Fibroblast of gingiva (primary cell): ENCODE measurements around the gene DNTT.
"Not testable (repeated sequence)": the region's sequence is repeated elsewhere in the genome, so short reads cannot be mapped to it uniquely, and the experiment has no call there.

Source experiments
- DNase-seq: peaks from one replicate; pipeline ENCODE4 v3.0.0-alpha.2; 2011; ENCODE audit warnings: low read depth

Gene DNTT

DNA sequence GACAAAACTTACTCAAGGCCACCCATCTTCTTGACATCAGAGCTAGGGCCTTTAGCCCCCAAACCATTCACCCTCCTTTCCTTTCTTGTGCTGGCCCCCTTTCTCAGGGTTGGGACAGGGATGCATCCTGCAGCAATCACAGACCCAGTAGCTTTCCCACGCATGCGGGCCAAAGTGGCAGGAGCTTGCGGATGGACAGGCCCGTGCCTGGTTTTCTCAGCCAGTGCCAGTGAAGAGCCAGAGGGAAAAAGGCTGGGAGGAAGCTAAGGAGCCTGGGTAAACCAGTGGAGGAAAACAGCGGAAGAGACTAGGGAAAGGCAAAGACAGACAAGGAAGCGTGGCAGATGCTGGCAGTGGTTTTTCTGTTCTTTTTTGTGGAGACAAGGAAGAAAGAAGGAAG is 27.8 kb upstream of the DNTT start:
- DNase-seq, result no peak

DNA sequence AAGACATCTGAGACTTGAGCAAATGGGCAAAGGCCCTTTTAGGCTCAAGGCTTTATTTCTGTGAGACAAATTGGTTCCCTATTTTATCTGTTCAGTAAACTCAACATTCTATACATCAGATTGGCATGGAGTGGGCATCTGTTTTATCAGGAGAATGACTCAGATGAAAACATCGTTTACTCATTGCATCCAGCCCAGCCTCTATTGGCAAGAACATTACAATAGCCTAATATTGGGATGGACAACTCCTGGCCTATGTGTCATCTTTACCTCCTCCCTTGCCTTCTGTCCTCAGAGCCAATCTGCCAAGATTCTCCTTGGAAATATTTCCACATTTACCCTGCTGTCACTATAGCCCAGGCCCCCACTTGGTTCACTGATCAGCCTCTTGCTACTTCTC is 27.4 kb upstream of the DNTT start:
- no peak for DNase-seq

DNA sequence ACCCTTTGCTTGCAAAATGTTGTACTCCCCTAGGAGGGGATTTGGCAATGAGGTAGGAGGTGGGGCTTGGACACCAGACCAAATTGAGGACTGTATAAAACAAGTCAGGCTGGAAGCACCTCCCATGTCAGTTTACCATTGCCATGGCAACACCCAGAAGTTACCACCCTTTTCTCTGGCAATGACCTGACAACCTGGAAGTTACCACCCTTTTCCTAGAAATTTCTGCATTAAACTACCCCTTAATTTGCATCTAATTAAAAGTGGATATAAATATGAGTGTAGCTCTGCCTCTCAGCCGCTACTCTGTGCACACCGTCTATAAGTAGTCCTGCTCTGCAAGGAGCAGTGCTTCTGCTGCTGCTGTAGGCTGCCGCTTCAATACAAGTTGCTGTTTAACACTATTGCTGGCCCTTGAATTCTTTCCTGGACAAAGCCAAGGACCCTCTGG is 25.0 kb upstream of the DNTT start:
- no peak for DNase-seq

DNA sequence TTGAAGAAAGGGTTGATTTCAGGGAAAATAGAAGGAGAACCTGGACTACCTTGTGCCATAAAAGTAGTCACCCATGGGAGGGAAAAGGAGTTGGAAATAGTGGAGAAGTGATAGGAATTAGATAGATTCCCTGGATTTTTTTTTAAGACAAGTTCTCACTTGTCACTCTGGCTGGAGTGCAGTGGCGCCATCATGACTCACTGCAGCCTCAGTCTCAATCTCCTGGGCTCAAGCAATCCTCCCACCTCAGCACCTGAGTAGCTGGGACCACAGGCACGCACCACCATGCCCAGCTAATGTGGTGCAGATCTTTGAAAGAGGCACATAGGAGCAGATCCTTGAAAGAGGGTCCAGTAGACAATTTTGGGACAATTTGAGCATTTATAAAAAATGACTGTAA is 23.4 kb upstream of the DNTT start:
- DNase-seq, result no peak

DNA sequence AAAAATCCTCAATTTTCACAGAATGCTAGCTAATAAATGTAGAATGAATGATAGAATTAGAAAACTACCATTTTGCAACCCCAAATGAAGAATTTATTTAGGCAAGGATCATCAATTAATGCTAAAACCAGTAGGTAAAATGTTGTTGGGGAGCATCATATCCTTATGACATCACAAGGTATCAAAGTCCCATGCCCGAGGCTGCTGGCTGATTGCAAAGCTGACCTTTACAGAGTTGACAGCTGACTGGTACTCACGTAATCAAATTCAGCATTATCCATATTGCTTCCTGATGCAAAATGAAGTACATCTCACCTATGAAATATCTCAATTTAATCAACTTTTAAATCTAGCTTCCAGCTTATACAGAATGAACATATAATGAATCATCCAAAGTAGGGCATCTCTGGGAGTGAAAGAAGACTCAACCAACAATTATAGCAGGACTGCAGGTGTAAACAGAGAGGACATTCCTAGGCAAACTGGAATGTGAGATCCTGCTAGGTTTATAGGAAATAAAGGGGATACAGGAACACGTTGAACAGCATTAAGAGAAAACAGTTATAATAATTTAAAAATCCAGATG is 22.7 kb upstream of the DNTT start:
- DNase-seq, result no peak

DNA sequence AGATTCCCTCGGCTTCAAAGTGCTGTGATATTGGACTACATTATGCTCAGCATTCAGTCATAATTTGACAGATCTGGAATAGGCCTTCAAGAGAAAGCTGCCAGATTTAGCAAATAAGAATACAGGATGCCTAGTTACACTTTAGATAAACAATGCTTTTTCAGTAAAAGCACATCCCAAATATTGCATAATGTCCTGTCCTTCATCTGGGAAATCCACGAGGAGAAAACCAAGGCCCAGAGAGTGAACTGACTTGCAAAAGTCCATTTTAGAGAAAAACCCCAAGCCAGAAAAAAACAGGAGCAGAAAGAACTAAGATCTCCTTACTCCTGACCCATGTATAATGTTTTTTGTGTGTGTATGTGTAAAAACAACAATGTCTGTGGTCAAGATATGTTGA is 20.9 kb upstream of the DNTT start:
- no peak for DNase-seq

DNA sequence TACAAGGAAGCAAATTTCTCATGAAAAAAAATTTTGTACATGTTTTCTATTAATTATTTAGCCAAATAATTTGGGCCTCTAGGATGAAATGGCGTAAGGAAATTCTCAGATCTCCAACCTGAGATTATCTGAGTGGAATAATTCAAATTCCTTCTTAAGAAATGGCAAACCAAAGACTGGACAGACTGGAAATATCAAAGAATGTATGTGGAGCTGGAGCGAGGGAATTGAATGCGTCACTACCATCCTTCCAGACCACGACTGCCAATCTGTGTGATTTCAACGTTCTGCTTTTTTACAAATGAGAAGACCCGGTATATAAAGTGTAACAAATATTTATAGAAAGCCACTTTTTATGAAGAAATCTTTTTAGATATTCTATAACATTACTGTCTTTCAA is 20.5 kb upstream of the DNTT start:
- DNase-seq, result no peak

DNA sequence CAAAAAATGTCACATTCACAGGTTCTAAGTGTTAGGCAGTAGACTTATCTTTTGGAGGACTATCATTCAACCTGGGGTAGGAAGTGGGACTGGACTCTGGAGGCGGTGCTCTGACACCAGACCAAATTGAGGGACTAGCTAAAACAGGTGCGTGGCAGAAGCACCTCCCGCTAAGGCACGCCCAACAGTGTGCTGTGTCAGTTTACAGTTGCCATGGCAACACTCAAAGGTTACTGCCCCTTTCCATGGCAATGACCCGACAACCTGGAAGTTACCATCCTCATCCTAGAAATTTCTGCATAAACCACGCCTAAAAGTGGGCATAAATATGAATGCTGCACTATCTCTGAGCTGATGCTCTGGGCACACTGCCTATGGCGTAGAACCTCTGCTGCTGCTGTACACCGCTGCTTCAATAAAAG is 18.9 kb upstream of the DNTT start:
- DNase-seq, result no peak

DNA sequence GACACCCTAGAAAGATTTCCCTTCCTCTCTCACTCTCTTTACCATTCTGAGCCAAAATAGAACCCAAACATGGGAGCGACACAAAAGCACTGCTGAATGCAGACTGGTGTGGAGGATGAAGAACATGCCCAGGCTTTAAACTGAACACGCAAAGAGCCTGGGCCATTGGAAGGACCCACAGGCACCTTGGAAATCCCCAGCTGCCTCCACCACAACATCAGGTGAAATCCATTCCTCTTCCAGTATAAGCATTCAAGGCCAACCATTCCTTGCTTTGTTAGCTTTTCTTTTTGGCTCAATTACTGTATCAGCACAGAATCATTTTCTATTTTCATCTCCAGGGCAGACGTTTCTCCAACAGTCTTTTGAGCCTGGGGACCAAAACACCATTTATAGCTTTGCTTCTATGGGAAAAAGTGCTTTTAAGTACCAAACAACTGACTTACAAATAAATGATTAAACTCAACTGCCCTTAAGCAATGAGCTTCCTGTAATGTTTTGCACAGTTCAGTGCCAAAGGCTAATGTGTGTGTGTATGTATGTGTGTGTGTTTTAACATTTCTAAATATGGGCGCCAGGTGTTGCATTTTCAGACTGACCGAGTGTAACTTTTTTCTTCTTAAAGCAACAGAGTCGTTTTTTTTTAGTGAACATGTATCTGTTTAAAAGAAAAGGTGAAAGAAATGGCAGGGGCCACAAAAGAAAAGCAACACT is 16.7 kb upstream of the DNTT start:
- peak; percentile 23 for DNase-seq

DNA sequence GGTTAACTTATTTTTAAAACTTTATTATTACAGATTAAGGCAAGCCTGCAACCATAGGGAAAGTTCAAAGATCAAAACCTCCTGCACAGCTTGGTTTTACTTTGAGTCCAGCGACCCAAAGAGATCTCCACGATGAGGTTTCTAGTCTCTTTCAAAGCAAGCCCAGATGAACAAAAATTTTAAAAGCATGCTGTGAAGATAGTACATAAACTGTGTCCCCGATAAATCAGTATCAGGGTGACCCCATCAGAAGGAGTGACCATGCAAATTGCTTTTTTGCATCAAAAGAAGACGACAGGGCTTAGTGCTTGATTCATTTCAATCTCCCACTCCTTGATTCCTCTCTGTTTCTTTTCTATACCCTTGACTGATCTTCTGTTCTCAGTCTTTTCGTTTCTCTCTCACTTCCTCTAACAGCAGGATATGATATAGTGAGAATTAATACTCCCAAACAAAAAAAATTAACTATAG is 16.0 kb upstream of the DNTT start:
- DNase-seq, result no peak

DNA sequence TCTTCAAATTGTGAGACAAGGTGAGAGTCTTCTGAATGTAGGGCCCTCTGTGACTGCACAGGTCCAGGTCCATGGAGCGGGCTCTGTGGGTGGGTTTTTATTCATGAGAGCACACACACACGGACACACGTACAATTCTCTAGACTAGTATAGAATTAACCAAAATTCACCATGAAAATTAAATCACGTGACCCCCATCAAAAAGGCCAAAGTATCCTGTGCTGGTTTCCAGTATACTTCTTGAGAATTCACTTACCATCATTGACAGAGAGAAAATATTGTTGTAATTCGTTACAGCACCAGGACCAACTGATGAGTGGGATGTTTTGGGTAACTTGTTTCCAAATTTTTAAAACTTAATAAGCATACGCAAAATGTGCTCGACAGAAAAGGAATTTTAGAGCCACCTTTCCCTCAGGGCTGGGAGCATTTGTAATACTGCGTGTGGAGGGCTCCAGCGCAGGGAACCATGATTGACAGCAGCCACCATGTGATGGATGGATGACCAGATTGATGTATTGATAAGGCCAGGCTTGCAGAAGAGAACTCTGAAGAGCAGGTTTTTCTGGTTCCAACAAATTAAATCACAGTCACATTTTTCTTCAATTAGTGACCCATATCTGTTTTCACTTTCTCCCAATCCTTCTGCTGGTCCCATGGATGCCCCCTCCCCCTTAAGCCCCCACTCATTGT is 14.9 kb upstream of the DNTT start:
- no peak for DNase-seq

DNA sequence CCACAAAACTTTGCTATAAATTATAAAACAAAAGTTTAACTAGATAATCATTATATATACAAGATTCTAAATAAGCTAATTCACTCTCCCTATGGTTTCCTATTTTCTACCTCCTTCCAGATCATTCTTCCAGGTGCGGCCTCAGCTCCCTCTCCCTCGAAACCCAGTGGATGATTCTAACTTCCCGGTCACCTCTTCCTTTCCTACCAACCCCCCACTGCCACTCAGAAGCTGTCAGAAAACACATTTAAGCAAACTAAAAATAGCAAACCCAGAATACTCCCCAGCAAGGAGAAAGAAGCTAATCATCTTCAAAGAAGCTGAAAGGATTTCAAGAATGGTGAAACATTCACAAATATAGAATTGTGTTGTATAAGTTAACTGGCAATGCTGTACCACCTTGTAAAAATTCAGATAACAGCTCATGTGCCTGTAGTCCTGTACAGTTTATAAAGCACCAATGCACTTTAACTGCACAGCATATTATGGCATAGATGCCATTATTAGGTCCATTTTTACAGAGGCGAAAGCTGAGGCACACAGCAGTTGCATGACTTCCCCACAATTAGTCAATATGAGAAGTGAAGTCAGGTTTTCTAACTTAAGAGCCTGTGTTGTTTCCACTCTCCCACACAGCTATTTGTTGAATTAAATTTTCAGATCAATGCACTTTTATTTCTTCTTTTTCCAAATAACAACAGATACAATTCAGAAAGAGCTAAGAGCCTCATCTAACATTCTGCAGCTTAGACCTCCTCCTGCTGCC is 13.7 kb upstream of the DNTT start:
- DNase-seq, result no peak

DNA sequence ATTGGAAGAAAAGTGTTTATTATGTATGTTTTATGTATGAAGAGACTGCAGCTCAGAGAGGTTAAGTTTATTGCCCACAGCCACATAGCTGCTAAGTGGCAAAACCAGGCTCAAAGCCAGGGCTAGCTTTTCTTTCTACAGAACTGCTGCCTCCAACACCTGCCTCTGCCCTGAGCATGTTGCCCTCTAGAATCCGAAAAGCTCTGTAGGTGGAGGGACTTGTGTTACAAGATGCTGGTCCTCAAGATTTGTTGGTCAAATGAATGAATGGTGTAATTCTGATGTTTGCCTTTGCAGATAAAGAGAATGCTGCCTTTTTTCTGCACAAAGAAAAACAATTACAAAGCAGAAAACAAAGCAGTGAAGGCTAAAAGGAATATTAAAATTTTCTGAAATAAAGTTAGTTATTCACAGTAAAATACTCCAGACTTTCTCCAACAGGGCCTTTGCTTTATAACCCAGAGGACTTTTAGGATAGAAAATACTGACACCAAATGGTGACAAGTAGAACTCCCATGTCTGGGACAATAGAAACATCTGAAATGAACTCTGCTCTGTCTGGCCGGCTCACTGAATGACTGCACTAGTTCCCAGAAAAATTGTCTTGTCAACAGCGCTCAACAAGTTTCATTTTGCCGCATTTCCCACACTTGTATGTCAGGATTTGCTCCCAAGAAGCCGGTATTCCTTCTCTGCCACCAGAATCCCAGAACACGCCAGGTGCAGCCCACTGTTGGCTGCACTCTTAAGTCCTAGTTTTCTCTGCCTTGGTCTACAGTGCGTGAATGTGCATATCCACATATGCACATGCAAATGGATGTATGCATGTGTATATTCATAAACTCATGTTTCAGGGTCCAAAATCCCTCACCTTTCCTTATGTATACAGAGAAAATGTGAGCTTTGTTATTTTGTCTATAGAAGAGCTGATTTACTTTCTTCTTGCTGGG is 11.0 kb upstream of the DNTT start:
- DNase-seq, result peak; percentile 51

DNA sequence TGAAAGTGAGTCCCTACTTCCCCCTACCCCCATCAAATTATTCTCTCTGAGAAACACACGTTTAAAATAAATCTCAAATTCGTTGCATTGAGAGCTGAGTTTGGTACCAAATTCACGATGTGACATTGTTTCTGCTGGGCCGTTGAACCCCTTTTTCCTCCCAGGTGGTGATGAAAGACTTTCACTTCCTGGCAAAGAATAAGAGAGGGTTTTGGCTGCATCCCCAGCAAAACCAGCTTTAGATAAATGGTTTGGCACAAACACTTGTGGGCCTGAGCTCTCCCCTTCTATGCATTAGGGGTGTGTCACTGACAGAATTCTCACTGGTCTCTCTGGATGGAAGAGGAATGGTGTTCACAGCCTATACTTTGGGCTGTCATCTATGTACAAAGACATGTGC is 8.8 kb upstream of the DNTT start:
- no peak for DNase-seq

DNA sequence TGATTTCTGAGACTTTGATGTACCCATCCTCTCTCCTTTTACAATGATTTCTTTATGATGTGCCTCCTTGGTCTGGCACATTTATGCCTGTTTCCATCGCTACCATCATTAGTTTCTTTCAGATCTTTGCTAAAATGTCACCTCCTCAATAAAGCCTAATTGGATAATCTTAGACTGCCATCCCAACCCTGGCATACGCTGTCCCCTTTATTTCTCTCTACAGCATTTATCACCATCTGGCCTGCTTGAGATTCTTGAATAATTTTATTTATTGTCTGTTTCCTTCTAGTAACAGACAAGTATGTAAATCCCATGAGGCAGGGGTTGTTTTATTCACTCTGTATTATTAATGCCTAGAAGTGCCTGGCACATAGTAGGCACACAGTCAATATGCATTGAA is 6.7 kb upstream of the DNTT start:
- no peak for DNase-seq

DNA sequence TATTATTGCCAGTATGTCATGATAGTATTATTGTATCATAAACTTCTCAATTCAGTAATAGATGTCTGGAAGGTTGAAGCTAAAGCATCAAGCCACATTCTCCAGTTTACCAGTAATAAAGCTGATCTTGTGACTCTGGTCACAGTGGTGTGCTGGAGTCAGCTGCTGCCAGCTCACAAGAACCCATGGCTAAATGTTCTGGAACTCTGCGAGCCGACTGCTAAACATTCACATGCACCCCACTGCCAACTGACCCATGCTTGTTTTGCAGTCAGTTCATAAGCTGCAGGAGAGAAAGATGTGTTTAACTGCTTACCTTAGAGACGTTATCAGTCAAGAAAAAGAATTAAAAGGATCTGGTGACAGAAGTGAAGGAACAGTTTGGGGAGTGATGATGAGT is 5.9 kb upstream of the DNTT start:
- DNase-seq, result no peak

DNA sequence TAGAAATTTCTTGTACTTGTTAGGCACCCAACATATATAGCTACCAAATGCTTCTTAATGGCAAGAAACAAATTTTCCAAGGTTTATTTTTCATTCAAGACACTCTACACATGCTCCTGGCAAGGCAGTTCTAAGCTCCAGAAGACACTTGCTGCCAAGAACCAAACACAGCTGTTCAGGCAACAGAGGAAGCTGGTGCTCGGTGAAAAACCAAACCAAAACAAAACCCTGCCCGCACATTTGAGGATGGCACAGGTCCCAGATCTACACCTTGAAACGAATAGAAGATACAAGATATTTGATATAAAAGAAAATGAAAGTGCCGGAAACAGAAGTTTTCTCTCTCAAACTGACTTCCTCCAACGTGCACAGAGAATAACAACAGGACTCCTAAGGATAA is 4.9 kb upstream of the DNTT start:
- DNase-seq, result no peak

DNA sequence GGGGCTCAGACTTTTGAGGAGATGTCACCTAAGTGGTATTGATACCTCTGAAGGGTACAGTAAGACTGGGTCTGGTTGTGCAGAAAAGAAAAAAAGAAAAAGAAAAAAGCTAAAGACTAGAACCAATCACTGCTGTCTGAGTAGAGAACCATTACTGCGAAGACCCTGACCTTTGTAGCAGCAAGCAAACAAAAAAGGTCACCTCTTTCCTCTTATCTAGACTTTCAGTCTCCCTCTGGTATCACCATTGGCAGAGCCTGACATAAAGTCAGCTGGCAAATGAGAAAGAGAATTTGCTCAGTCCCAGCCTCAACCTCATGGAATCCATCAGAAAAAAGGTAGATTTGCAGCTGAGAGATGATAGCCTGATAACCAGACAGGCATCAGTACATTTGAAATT is 2.6 kb upstream of the DNTT start:
- DNase-seq, result no peak

DNA sequence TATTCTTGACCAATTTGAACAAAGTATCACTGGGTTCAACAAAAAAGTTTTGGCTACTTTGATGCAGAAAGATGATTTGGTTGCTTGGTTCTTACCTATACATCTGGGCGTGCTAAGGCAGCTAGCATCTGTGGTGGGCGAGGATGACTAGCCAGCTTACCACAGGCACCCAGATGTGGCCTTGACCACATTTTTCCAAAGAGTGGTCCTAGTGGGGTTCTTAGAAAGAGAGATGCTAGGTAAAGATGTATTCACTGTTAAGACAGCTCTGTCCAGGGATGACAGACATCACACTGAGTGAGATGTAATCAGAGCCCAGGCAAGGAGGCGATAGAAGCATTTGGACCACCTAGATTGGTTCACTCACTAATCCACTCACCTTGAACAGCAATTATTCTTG is 785 bp downstream of the DNTT start:
- DNase-seq, result no peak

DNA sequence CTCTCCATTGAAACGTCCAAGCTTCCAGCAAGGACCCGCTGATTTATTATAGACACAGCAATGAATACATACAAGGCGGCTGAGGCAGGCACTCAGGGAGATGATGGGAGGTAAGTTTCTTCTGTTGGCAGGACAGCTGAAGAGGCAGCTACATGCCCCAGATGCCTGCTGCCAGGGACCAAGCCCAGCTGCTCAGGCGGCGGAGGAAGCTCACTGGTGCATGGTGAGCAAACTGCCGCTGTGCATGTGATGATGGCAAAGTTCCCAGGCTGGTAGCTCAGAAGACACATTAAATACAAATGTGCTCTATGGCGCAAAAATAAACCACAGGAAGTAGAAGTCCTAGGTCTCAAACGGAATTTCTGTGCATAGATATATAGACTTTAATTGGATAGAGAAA is 2.3 kb downstream of the DNTT start:
- DNase-seq, result no peak

DNA sequence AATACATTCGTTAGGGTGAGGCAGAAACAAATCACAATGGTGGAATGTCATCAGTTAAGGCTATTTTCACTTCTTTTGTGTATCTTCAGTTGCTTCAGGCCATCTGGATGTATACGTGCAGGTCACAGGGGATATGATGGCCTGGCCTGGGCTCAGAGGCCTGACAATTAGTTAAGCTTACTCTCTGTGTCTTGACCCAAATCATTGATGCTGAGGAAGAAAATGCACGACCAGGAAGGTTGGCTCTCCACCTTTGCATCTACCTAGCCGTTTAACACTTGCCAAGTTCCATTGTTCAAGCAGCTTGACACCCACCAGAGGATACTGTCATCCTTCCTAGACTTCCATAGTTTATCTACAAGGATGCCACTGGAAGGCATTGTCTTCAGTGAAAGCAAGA is 4.6 kb downstream of the DNTT start:
- not testable (repeated sequence) for DNase-seq
